CD14-positive monocyte (primary cell): ENCODE measurements around the gene OR2B6. TPM values are rescaled to one million over a fixed set of nuclear protein-coding genes. Genes with fewer than 3 reads are reported as not detected.

Source experiments
- DNase-seq, 3 donors: peaks; one replicate each; pipeline ENCODE4 v3.0.0-alpha.2; 2011 to 2022
- H2AFZ ChIP-seq: 2 replicates; pipeline ENCODE4 v1.6.0; 2012; ENCODE audit warnings: mild to moderate bottlenecking, low read depth, low read length, inconsistent platforms; ENCODE audit not compliant: insufficient read depth, poor library complexity, severe bottlenecking
- H3K27ac ChIP-seq, 2 donors: 1 replicate in 1 of 2; 2 replicates in 1 of 2; pipeline ENCODE4 v1.5.1; 2012 to 2013; ENCODE audit warnings: low read length in 2 of 2, control low read depth in 1 of 2, inconsistent platforms in 1 of 2, low read depth in 1 of 2, mild to moderate bottlenecking in 1 of 2
- H3K27me3 ChIP-seq, 2 donors: one replicate each; pipeline versions ENCODE4 v1.6.0 to v1.6.1; 2011 to 2013; ENCODE audit warnings: low read length in 2 of 2; ENCODE audit not compliant: control insufficient read depth in 2 of 2, insufficient read depth in 2 of 2
- H3K36me3 ChIP-seq, 2 donors: replicated peaks in 1 of 2; 1 replicate in 1 of 2; 2 replicates in 1 of 2; pipeline versions ENCODE4 v1.5.1 to v1.6.1; 2012 to 2013; ENCODE audit warnings: low read length in 2 of 2, control low read depth in 1 of 2, inconsistent platforms in 1 of 2, mild to moderate bottlenecking in 1 of 2; ENCODE audit not compliant: insufficient read depth in 2 of 2, control insufficient read depth in 1 of 2
- H3K4me1 ChIP-seq, 2 donors: 1 replicate in 1 of 2; 2 replicates in 1 of 2; pipeline versions ENCODE4 v1.5.1 to v1.6.1; 2012 to 2013; ENCODE audit warnings: low read length in 2 of 2, control low read depth in 1 of 2, inconsistent platforms in 1 of 2, mild to moderate bottlenecking in 1 of 2, moderate library complexity in 1 of 2; ENCODE audit not compliant: insufficient read depth in 2 of 2, control insufficient read depth in 1 of 2
- H3K4me2 ChIP-seq: replicated peaks from 2 replicates; pipeline ENCODE3; 2012; ENCODE audit warnings: low read length, moderate library complexity, mild to moderate bottlenecking; ENCODE audit not compliant: poor library complexity, severe bottlenecking; ENCODE audit errors: extremely low read depth
- H3K4me3 ChIP-seq, 3 experiments: fragments of 200-600 bp in 1 of 3; sonication (generic) in 1 of 3; replicated peaks in 1 of 3; 1 replicate in 2 of 3; 2 replicates in 1 of 3; pipeline ENCODE4 v1.5.1; 2011 to 2013; ENCODE audit warnings: low read length in 3 of 3, mild to moderate bottlenecking in 3 of 3, control low read depth in 2 of 3, low read depth in 2 of 3, inconsistent platforms in 1 of 3, moderate library complexity in 1 of 3
- H3K79me2 ChIP-seq: 2 replicates; pipeline ENCODE4 v1.6.0; 2012; ENCODE audit warnings: mild to moderate bottlenecking, control low read depth, inconsistent platforms, low read length, moderate library complexity; ENCODE audit not compliant: insufficient read depth
- H3K9ac ChIP-seq: 2 replicates; pipeline ENCODE4 v1.6.0; 2017; ENCODE audit warnings: low read length, mild to moderate bottlenecking; ENCODE audit not compliant: insufficient read depth, poor library complexity, severe bottlenecking
- H3K9me3 ChIP-seq, 2 donors: replicated peaks in 1 of 2; 1 replicate in 1 of 2; 2 replicates in 1 of 2; pipeline versions ENCODE4 v1.5.1 to v1.6.1; 2012 to 2013; ENCODE audit warnings: low read length in 2 of 2, control low read depth in 1 of 2; ENCODE audit not compliant: control insufficient read depth in 1 of 2, insufficient read depth in 1 of 2
- H4K20me1 ChIP-seq: 2 replicates; pipeline ENCODE4 v1.6.0; 2012; ENCODE audit warnings: mild to moderate bottlenecking, low read length, control low read depth, moderate library complexity; ENCODE audit not compliant: insufficient read depth
- H3K27ac Mint-ChIP-seq, 7 donors: one replicate each; pipeline ENCODE4 v1.8.0; 2020; ENCODE audit warnings: mild to moderate bottlenecking in 7 of 7, mixed read lengths in 7 of 7, moderate library complexity in 6 of 7, inconsistent platforms in 2 of 7
- H3K27me3 Mint-ChIP-seq, 3 donors: one replicate each; pipeline ENCODE4 v1.8.0; 2021 to 2022; ENCODE audit warnings: low read depth in 3 of 3, mild to moderate bottlenecking in 3 of 3, mixed read lengths in 3 of 3, moderate library complexity in 3 of 3, inconsistent platforms in 1 of 3
- H3K36me3 Mint-ChIP-seq, 2 donors: one replicate each; pipeline ENCODE4 v1.8.0; 2020; ENCODE audit warnings: mixed read lengths in 2 of 2, inconsistent platforms in 1 of 2, mild to moderate bottlenecking in 1 of 2
- H3K4me1 Mint-ChIP-seq: one replicate; pipeline ENCODE4 v1.8.0; 2020; ENCODE audit warnings: mild to moderate bottlenecking, mixed read lengths
- H3K4me3 Mint-ChIP-seq, 2 donors: one replicate each; pipeline ENCODE4 v1.8.0; 2020; ENCODE audit warnings: mild to moderate bottlenecking in 2 of 2, mixed read lengths in 2 of 2, moderate library complexity in 1 of 2
- H3K9me3 Mint-ChIP-seq, 7 donors: one replicate each; pipeline ENCODE4 v1.8.0; 2020 to 2022; ENCODE audit warnings: mixed read lengths in 7 of 7, mild to moderate bottlenecking in 6 of 7, moderate library complexity in 6 of 7, inconsistent platforms in 2 of 7
- CTCF ChIP-seq: fragments of 200-600 bp; IDR thresholded peaks from one replicate; pipeline ENCODE4 v1.8.0; 2022; ENCODE audit warnings: antibody characterized with exemption, mild to moderate bottlenecking
- WGBS: methylation state at CpG from one replicate; pipeline ENCODE4 v1.1.5; 2013; ENCODE audit warnings: missing lambda C conversion rate; ENCODE audit not compliant: insufficient coverage; 5-methylcytosine and 5-hydroxymethylcytosine counted together
- intact Hi-C, 2 donors: fragments of 100-400 bp; cut with micrococcal nuclease; formaldehyde crosslinking; loops; one replicate each; pipeline versions ENCODE4 v1.15.0 to v1.15.1; 2023
- polyA plus RNA-seq, 3 donors: library from polyadenylated mRNA; depleted of rRNA in 1 of 3; unstranded in 2 of 3; stranded (reverse) in 1 of 3; fragments of 300-500 nt in 2 of 3; fragments of >200 nt in 1 of 3; fragmentation: Illumina TruSeq in 2 of 3; gene quantifications; 1 replicate in 2 of 3; 2 replicates in 1 of 3; pipeline ENCODE4 v1.2.3, GENCODE V29; 2012 to 2021

OR2B6 gene
- polyA plus RNA-seq, 3 donors, result not detected

- Histone ChIP-seq H3K27ac (no peak overlapping the region), H3K4me3 (no peak overlapping the region), H3K9ac (no peak overlapping the region), H3K36me3 (no peaks in the 10 kb centered on the region), H4K20me1 (no peaks in the 10 kb centered on the region), H3K79me2 (no peaks in the 10 kb centered on the region), H3K4me2 (no peak overlapping the region), H3K4me1 (no peaks in the 10 kb centered on the region), H2AFZ (no peak overlapping the region), H3K27me3 (peaks cover 0 to 2% of the 10 kb centered on the region in 2 donors), H3K9me3 (no peaks in the 10 kb centered on the region)
- Mint-ChIP-seq H3K36me3 (no peaks in the 10 kb centered on the region), H3K4me1 (no peaks in the 10 kb centered on the region), H3K9me3 (peaks cover 0 to 2% (median 0%) of the 10 kb centered on the region in 7 donors), H3K4me3 (no peak overlapping the region), H3K27ac (no peak overlapping the region), H3K27me3 (peaks cover 0 to 13% (median 3%) of the 10 kb centered on the region in 3 donors)
- TF ChIP-seq CTCF, result no peak
- no peak for DNase-seq
- intact Hi-C loops, result no loop called here
- 67% methylated on average over 1 of the region's 4 CpGs for WGBS
Measured at GRCh38 chr6:27957516-27957915, 475 bp downstream of the OR2B6 start.

GRCh38 chr6:27962506-27962905 lies 5.5 kb downstream of the OR2B6 start:
- WGBS, result no CpG with 5 or more reads among the region's 3 CpGs
- Histone ChIP-seq H3K9ac (no peak overlapping the region), H3K9me3 (peaks cover 13 to 19% of the 10 kb centered on the region in 2 donors), H3K79me2 (no peaks in the 10 kb centered on the region), H3K4me2 (no peak overlapping the region), H4K20me1 (no peaks in the 10 kb centered on the region), H3K4me1 (no peaks in the 10 kb centered on the region), H3K36me3 (no peaks in the 10 kb centered on the region), H3K4me3 (no peak overlapping the region), H2AFZ (no peak overlapping the region), H3K27me3 (no peaks in the 10 kb centered on the region), H3K27ac (no peak overlapping the region)
- Mint-ChIP-seq H3K4me1 (no peaks in the 10 kb centered on the region), H3K27ac (no peak overlapping the region), H3K4me3 (no peak overlapping the region), H3K27me3 (peaks cover 0 to 3% (median 0%) of the 10 kb centered on the region in 3 donors), H3K36me3 (no peaks in the 10 kb centered on the region), H3K9me3 (peaks cover 7 to 21% (median 11%) of the 10 kb centered on the region in 7 donors)
- intact Hi-C loops, result no loop called here
- no peak for DNase-seq
- TF ChIP-seq CTCF, result no peak
